Bronchial epithelial cell (primary cell): ENCODE measurements around the gene ENTR1. TPM values are rescaled to one million over a fixed set of nuclear protein-coding genes. Genes with fewer than 3 reads are reported as not detected.

Source experiments
- DNase-seq: peaks from one replicate; pipeline ENCODE4 v3.0.0-alpha.2; 2010; ENCODE audit warnings: low read depth
- FAIRE-seq: peaks from 2 replicates; lab custom pipeline; 2011; peaks lifted over from hg19 to GRCh38; lab: Jason Lieb, UNC
- H3K27me3 ChIP-seq: 2 replicates; pipeline ENCODE4 v1.5.1; 2011; ENCODE audit warnings: low read length; ENCODE audit not compliant: control insufficient read depth, insufficient read depth
- H3K36me3 ChIP-seq: 2 replicates; pipeline ENCODE4 v1.5.1; 2011; ENCODE audit warnings: low read length; ENCODE audit not compliant: control insufficient read depth, insufficient read depth
- H3K4me3 ChIP-seq: 2 replicates; pipeline ENCODE4 v1.5.1; 2011; ENCODE audit warnings: mild to moderate bottlenecking, low read depth, low read length, control low read depth
- CTCF ChIP-seq: IDR thresholded peaks from 2 replicates; pipeline ENCODE4 v1.5.1; 2011; ENCODE audit warnings: mild to moderate bottlenecking, moderate library complexity, low read length, control low read depth, inconsistent platforms; ENCODE audit not compliant: insufficient read depth, severe bottlenecking
- total RNA-seq: library from RNA; depleted of rRNA; stranded (reverse); fragments of >200 nt; gene quantifications from 2 replicates; pipeline ENCODE4 v1.2.1, GENCODE V29; 2014

ENTR1 gene
- total RNA-seq, 1 donor from 2014 or later: 89.0 TPM

- H3K4me3 ChIP-seq: no peak overlapping the region
- TF ChIP-seq CTCF: no peak
- no peaks in the 10 kb centered on the region for H3K27me3 ChIP-seq
- FAIRE-seq: no peak
- H3K36me3 ChIP-seq: peaks cover 29% of the 10 kb centered on the region
- DNase-seq: no peak
These were observed 14.4 kb upstream of the ENTR1 start for GRCh38 chr9:136424750-136425362.

GRCh38 chr9:136423432-136424146 lies 13.2 kb upstream of the ENTR1 start:
- no peak for FAIRE-seq
- no peak for DNase-seq
- no peaks in the 10 kb centered on the region for H3K27me3 ChIP-seq
- peaks cover 30% of the 10 kb centered on the region for H3K36me3 ChIP-seq
- TF ChIP-seq CTCF: no peak
- H3K4me3 ChIP-seq: no peak overlapping the region

- peaks cover 37% of the 10 kb centered on the region for H3K36me3 ChIP-seq
- no peak overlapping the region for H3K4me3 ChIP-seq
- TF ChIP-seq CTCF: no peak
- FAIRE-seq (no peak), DNase-seq (no peak)
- no peaks in the 10 kb centered on the region for H3K27me3 ChIP-seq
These were observed 12.5 kb upstream of the ENTR1 start for GRCh38 chr9:136422876-136423275.

- no peaks in the 10 kb centered on the region for H3K27me3 ChIP-seq
- TF ChIP-seq CTCF: no peak
- H3K36me3 ChIP-seq: peaks cover 44% of the 10 kb centered on the region
- H3K4me3 ChIP-seq: no peak overlapping the region
- DNase-seq: no peak
- no peak for FAIRE-seq
These were observed 11.4 kb upstream of the ENTR1 start for GRCh38 chr9:136421791-136422190.

- FAIRE-seq: no peak
- peaks cover 51% of the 10 kb centered on the region for H3K36me3 ChIP-seq
- no peak for TF ChIP-seq CTCF
These were observed 8.6 kb upstream of the ENTR1 start for GRCh38 chr9:136419092-136419420.

More at GRCh38 chr9:136419092-136419420, 8.6 kb upstream of the ENTR1 start:
- Histone ChIP-seq H3K27me3 (no peaks in the 10 kb centered on the region), H3K4me3 (no peak overlapping the region)
- no peak for DNase-seq
